Measurements from ENCODE around the gene UNC5B. TPM values are rescaled to one million over a fixed set of nuclear protein-coding genes. Genes with fewer than 3 reads are reported as not detected.

The UNC5B gene
- total RNA-seq, 1 experiment from 2014 or later = 22.0 TPM

GRCh38 chr10:71173466-71173865 is 38.9 kb upstream of the UNC5B start:
- no peak overlapping the region for H3K9ac ChIP-seq (ENCODE audit: low read length)
- H3K79me2 ChIP-seq (ENCODE audit: insufficient read depth, low read length) = no peaks in the 10 kb centered on the region
- H3K36me3 ChIP-seq (ENCODE audit: control insufficient read depth in 1 of 2, insufficient read depth in 2 of 2, low read length in 2 of 2) = no peaks in the 10 kb centered on the region
- CTCF ChIA-PET = no interaction called here
- H3K9me3 ChIP-seq (ENCODE audit: control insufficient read depth in 1 of 2, insufficient read depth in 1 of 2, low read depth in 1 of 2, low read length in 2 of 2) = no peaks in the 10 kb centered on the region
- intact Hi-C loops (cut with micrococcal nuclease) = no loop called here
- no peak overlapping the region for H3K4me2 ChIP-seq (ENCODE audit: low read length)
- POLR2A ChIA-PET = no interaction called here
- no peaks in the 10 kb centered on the region for H3K9me2 ChIP-seq (ENCODE audit: insufficient read depth)
- H3K27ac ChIP-seq (ENCODE audit: low read depth, low read length) = no peak overlapping the region
- RAD21 ChIA-PET (ENCODE audit: low non-redundant PET in 1 of 2, low total read pairs in 2 of 2, uncharacterized antibody in 2 of 2, unreplicated experiment in 2 of 2) = no interaction called here
- no TSS peak for BruUV-seq (replicated peaks)
- no peak overlapping the region for H2AFZ ChIP-seq (ENCODE audit: low read depth, low read length, poor library complexity, severe bottlenecking)
- no peak for DNase-seq (ENCODE audit: low read depth, low spot score)
- no peak overlapping the region for H3K4me3 ChIP-seq (replicated peaks in 1 of 2; ENCODE audit: low read depth in 1 of 2, low read length in 2 of 2)
- no peak for TF ChIP-seq SIN3A (IDR thresholded peaks at IDR 0.05; ENCODE audit: low read depth)
- TF ChIP-seq TCF7L2 (IDR thresholded peaks at IDR 0.05; ENCODE audit: borderline replicate concordance, extremely low read depth, insufficient read depth, insufficient read length) = no peak
- no peak for TF ChIP-seq POLR2AphosphoS5 (IDR thresholded peaks at IDR 0.05; ENCODE audit: low read depth, low read length)
- TF ChIP-seq RAD21 (IDR thresholded peaks at IDR 0.05; ENCODE audit: low read depth) = no peak
- TF ChIP-seq JUND (IDR thresholded peaks at IDR 0.05) = no peak
- TF ChIP-seq, protein P1, sequence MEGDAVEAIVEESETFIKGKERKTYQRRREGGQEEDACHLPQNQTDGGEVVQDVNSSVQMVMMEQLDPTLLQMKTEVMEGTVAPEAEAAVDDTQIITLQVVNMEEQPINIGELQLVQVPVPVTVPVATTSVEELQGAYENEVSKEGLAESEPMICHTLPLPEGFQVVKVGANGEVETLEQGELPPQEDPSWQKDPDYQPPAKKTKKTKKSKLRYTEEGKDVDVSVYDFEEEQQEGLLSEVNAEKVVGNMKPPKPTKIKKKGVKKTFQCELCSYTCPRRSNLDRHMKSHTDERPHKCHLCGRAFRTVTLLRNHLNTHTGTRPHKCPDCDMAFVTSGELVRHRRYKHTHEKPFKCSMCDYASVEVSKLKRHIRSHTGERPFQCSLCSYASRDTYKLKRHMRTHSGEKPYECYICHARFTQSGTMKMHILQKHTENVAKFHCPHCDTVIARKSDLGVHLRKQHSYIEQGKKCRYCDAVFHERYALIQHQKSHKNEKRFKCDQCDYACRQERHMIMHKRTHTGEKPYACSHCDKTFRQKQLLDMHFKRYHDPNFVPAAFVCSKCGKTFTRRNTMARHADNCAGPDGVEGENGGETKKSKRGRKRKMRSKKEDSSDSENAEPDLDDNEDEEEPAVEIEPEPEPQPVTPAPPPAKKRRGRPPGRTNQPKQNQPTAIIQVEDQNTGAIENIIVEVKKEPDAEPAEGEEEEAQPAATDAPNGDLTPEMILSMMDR (IDR thresholded peaks at IDR 0.05 in 2 of 3, conservative IDR thresholded peaks at IDR 0.05 in 1 of 3; ENCODE audit: borderline replicate concordance in 1 of 3, insufficient read depth in 1 of 3, low read depth in 2 of 3, low read length in 2 of 3) = no peak
- no peak for TF ChIP-seq POLR2A (IDR thresholded peaks at IDR 0.05; ENCODE audit: borderline replicate concordance, extremely low read depth, insufficient read depth, insufficient read length)
- TF ChIP-seq ATF3 (IDR thresholded peaks at IDR 0.05) = no peak
- TF ChIP-seq ZNF274 (IDR thresholded peaks at IDR 0.05; ENCODE audit: low read depth, low read length) = no peak
- no peak for TF ChIP-seq CEBPB (IDR thresholded peaks at IDR 0.05; ENCODE audit: low read depth)
- TF ChIP-seq ELF1 (IDR thresholded peaks at IDR 0.05; ENCODE audit: borderline replicate concordance, low read depth) = no peak
- H3K4me1 ChIP-seq (ENCODE audit: control insufficient read depth in 1 of 2, insufficient read depth in 2 of 2, low read length in 2 of 2) = no peaks in the 10 kb centered on the region
- no peaks in the 10 kb centered on the region for H4K20me1 ChIP-seq (ENCODE audit: insufficient read depth)
- H3K27me3 ChIP-seq (ENCODE audit: insufficient read depth, low read length) = peaks cover 9% of the 10 kb centered on the region; the same call in 1 of the 2 replicates
- no peak for ATAC-seq

All from HCT116 (cell line).